HL-60 (cell line): ENCODE results near the gene IFTAP.

ENCODE experiments used
- POLR2AphosphoS5 ChIP-seq: IDR thresholded peaks from 2 replicates; pipeline ENCODE4 v1.6.1; 2012; ENCODE audit warnings: low read depth
- TF ChIP-seq, protein P1 (sequence below): IDR thresholded peaks from one replicate; pipeline ENCODE4 v1.5.1; 2011; ENCODE audit warnings: low read length, control low read depth, inconsistent platforms; ENCODE audit not compliant: insufficient read depth
- TF ChIP-seq, protein P2 (sequence below): IDR thresholded peaks from 2 replicates; pipeline ENCODE4 v1.6.1; 2012; ENCODE audit warnings: low read depth; ENCODE audit not compliant: insufficient replicate concordance

DNA sequence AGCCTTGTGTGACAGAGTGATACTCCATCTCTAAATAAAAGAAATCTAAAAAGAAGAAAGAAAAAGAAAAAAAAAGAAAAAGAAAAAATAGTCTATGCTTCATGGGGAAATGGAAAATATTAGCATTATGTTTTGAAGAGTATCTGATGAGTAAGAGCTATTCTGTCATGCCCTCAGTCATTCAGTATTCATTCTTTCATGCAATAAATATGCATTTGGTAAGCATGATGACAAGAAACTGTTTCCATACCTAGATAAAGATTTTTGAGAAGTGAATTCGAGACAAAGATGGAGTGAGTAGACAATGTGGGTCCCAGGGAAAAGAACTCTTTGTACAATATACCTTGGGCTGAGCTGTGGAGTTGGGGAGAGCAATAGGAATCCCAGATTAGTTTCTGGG lies 6.2 kb upstream of the IFTAP start:
- TF ChIP-seq, protein P1, sequence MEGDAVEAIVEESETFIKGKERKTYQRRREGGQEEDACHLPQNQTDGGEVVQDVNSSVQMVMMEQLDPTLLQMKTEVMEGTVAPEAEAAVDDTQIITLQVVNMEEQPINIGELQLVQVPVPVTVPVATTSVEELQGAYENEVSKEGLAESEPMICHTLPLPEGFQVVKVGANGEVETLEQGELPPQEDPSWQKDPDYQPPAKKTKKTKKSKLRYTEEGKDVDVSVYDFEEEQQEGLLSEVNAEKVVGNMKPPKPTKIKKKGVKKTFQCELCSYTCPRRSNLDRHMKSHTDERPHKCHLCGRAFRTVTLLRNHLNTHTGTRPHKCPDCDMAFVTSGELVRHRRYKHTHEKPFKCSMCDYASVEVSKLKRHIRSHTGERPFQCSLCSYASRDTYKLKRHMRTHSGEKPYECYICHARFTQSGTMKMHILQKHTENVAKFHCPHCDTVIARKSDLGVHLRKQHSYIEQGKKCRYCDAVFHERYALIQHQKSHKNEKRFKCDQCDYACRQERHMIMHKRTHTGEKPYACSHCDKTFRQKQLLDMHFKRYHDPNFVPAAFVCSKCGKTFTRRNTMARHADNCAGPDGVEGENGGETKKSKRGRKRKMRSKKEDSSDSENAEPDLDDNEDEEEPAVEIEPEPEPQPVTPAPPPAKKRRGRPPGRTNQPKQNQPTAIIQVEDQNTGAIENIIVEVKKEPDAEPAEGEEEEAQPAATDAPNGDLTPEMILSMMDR = no peak
- TF ChIP-seq POLR2AphosphoS5 = no peak
- TF ChIP-seq, protein P2, sequence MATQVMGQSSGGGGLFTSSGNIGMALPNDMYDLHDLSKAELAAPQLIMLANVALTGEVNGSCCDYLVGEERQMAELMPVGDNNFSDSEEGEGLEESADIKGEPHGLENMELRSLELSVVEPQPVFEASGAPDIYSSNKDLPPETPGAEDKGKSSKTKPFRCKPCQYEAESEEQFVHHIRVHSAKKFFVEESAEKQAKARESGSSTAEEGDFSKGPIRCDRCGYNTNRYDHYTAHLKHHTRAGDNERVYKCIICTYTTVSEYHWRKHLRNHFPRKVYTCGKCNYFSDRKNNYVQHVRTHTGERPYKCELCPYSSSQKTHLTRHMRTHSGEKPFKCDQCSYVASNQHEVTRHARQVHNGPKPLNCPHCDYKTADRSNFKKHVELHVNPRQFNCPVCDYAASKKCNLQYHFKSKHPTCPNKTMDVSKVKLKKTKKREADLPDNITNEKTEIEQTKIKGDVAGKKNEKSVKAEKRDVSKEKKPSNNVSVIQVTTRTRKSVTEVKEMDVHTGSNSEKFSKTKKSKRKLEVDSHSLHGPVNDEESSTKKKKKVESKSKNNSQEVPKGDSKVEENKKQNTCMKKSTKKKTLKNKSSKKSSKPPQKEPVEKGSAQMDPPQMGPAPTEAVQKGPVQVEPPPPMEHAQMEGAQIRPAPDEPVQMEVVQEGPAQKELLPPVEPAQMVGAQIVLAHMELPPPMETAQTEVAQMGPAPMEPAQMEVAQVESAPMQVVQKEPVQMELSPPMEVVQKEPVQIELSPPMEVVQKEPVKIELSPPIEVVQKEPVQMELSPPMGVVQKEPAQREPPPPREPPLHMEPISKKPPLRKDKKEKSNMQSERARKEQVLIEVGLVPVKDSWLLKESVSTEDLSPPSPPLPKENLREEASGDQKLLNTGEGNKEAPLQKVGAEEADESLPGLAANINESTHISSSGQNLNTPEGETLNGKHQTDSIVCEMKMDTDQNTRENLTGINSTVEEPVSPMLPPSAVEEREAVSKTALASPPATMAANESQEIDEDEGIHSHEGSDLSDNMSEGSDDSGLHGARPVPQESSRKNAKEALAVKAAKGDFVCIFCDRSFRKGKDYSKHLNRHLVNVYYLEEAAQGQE = no peak
